AG08395 (cell line): ENCODE data around the gene SLC10A1.
"Not testable (repeated sequence)": the region's sequence is repeated elsewhere in the genome, so short reads cannot be mapped to it uniquely, and the experiment has no call there.

Experiments
- DNase-seq: peaks from one replicate; pipeline ENCODE4 v3.0.0; 2012; ENCODE audit warnings: mixed read lengths, low spot score

The SLC10A1 gene

GRCh38 chr14:69769623-69770022 is 27.4 kb downstream of the SLC10A1 start:
- DNase-seq: no peak

- DNase-seq: no peak
Measured at GRCh38 chr14:69768873-69769272, 28.2 kb downstream of the SLC10A1 start.

DNA sequence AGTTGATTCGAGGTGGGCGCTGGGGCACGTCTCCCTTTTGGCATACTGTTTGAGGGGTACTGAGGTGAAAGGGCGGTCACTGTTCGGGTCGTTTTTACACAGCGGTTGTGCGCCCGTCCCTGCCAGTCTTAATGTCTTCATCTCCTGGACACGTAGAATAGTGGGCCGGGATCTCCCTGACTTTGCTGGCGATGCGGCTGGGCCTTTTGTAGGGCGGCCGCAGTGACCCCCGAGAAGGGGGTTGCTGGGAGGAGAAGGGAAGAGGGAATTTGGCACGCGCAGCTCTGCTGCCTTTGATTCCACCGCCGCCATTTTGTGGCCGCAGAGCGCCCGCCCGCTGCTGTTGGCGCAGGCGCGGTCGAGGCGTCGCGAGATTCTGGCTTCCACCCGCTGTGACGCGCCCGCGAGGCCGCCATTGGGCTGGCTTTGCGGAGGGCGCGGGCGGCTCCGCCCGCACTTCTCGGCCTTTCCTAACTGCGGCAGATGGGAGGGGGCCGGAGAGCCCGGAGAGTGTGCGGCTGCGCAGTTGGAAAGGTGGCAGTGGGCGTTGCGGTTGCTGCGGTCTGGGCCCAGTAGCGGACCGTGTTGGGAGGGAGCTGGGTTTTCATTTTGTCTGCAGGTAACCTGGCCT is 29.6 kb downstream of the SLC10A1 start:
- DNase-seq: peak; percentile 96

GRCh38 chr14:69766984-69767368 is 30.1 kb downstream of the SLC10A1 start, which contains the start of gene SRSF5:
Gene SRSF5 (plus strand): TSS chr14:69767142. CDS start chr14:69768157, 1,015 bp downstream.
- peak; percentile 96 for DNase-seq

- no peak for DNase-seq
Measured at GRCh38 chr14:69763761-69764510, 33.1 kb downstream of the SLC10A1 start.

- DNase-seq: no peak
Measured at GRCh38 chr14:69760810-69761209, 36.2 kb downstream of the SLC10A1 start.

DNA sequence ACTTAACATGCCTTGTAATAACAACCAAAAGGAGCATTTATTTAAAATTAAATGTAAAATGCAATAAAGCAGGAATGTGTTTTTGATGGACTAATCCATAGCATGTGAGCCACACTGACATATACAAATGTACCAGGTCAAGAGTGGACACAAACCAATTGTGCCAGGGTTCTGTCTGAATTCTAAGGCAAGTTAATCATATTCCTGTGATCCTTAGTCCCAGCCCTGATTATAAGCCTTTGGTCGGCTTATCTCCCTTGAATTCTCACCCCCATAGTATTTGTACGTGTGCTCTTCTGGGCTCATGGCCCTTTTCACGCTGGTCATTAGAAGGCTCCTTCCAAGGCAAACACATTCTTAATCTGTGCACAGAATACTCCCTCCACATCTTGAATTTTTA is 40.7 kb downstream of the SLC10A1 start:
- DNase-seq: no peak

- DNase-seq: no peak
Measured at GRCh38 chr14:69755784-69756183, 41.3 kb downstream of the SLC10A1 start.

- no peak for DNase-seq
Measured at GRCh38 chr14:69755296-69755695, 41.7 kb downstream of the SLC10A1 start.

DNA sequence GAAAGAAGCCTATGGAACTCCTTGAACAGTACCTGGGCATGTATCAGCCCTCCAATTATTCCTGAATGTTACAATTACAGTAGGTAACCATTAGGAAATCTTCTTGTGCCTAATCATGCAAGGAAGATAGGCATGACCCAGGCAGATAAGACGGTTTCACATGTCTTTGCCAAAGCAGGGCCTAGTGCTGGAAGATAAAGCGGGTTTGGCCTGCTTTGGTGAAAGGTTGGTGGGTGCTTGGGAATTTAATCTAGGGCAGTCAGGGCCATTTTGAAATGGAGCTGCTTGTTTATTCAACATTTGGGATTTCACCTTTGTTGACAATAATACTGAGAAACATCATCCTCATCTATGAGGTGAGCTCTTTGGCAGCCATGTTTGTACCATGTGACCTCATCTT is 42.6 kb downstream of the SLC10A1 start:
- DNase-seq: no peak

DNA sequence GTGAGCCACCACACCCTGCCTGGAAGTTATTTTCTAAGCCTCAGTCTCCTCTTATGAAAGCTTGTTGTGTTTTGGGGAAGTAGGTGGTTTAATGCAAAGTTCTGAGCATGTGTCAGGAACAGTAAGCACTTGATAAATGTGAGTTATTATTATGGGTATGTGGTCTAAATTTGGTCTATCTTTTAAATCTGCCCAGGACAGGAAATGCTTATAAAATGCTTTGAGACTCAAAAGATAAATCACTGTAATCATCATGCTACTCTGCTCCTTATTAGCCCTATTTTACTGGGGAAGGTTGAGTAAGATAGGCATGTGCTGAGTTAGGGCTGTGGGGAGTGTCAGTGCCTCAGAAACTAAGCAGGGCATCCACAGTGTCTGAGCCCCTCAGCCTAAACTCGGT is 43.2 kb downstream of the SLC10A1 start:
- no peak for DNase-seq

GRCh38 chr14:69752773-69753172 is 44.3 kb downstream of the SLC10A1 start:
- no peak for DNase-seq

DNA sequence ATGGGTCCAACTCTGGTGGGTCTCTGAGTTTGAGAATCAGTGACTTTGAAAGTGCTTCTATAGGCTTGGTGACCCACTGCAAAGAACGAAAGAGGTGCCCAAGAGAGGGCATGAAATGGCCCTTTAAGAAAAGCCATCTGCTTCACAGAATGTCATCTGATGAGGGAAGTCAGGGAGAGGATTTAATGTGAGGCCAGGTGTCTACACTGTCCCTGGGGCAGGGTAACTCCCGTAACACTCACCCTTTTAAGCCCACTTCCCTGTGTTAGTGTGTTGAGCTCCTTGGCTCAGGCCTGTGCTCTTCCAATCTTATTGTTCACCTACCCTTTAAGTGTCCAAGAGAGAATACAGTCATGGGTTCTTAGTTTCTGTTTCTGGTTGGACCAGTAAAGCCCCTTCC is 46.5 kb downstream of the SLC10A1 start:
- no peak for DNase-seq

DNA sequence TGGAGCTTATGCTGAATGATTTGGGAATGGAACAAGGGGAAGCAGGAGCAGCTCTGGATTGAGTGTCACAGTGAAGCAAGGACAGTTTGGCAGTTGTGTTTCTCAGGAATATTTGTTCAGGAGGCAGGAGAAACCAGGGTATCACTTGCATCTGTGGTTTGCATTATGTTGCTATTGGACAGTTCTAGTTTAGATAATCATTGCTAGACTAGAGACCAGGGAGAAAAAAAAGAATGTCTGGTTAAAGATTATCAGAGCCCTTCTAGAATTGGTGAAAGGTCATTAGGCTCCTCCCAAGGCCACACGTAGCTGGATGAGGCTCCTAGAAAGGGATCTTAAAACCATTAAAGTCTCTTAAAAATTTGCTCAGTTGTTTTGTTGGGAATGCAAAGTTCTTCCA is 47.1 kb downstream of the SLC10A1 start:
- DNase-seq: no peak

- no peak for DNase-seq
Measured at GRCh38 chr14:69741055-69741454, 56.0 kb downstream of the SLC10A1 start.

DNA sequence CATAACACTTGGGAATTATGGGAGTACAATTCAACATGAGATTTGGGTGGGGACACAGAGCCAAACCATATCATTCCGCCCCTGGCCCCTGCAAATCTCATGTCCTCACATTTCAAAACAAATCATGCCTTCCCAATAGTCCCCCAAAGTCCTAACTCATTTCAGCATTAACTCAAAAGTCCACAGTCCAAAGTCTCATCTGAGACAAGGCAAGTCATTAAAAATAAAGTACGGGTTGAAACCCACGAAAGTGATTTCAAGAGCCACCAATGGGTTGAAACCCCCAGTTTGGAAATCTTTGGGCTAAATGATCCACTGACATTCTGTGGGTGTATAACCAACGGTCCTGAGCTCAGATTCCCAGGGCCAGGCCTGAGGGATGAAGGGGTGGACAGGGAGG is 60.6 kb downstream of the SLC10A1 start:
- DNase-seq: not testable (repeated sequence)

DNA sequence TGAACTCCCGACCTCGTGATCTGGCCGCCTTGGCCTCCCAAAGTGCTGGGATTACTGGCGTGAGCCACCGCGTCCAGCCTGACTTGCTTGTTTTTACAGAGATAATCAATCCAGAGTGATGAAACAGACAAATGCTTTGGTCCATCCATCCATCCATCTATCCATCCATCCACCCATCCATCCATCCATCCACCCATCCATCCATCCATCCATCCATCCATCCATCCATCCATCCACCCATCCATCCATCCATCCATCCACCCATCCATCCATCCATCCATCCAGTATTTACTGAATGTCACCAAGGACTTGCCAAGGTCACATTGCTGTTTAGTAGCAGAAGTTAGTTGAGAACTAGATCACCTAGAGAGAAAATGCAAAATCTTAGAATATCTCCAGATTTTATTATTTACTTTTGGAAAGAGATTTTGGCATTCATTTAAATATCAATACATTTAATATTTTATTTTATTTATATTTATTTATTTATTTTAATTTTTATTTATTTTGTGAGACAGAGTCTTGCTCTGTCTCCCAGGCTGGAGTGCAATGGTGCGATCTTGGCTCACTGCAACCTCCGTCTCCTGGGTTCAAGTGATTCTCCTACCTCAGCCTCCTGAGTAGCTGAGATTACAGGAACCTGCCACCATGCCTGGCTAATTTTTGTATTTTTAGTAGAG is 65.0 kb downstream of the SLC10A1 start:
- DNase-seq: not testable (repeated sequence)

DNA sequence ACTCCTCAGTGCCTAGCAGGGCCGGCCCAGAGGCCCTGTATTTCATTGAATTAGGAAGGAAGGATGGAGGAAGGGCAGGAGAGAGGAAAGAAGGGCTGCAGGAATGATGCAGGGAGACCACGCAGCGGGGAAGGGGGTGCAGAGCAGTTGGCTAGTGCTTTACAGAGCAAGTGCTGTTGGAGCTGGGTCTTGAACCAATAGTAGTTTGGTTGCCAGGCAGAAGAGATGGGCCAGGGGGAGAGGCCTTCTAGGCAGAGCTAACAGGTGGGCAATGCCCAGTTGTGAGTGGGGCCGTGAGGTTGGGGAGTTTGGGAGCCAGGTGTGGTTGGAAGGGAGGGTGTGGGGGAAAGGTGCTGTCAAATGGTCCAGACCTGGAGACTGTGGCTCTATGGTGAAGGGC is 69.2 kb downstream of the SLC10A1 start:
- DNase-seq: no peak

- DNase-seq: peak; percentile 90
Measured at GRCh38 chr14:69726761-69727511, 70.1 kb downstream of the SLC10A1 start.
